Calu3 (cell line): ENCODE measurements around the gene POLR3A. TPM values are rescaled to one million over a fixed set of nuclear protein-coding genes. Genes with fewer than 3 reads are reported as not detected.

ENCODE experiments used
- BruUV-seq: library from RNA; stranded (reverse); fragments of 400-500 nt; replicated peaks from 2 replicates; lab custom pipeline; 2021; lab: Mats Ljungman, UMichigan
- CTCF ChIA-PET: fragments of 300-600 bp; sonication (Branson Sonifier 250); formaldehyde crosslinking; loops from one replicate; lab custom pipeline; 2022; ENCODE audit warnings: antibody characterized with exemption; lab: Charles Lee
- DNase-seq: peaks from one replicate; pipeline ENCODE4 v3.0.0; 2022
- H3K27ac Mint-ChIP-seq: one replicate; pipeline ENCODE4 v1.8.0; 2022; ENCODE audit warnings: mixed read lengths; ENCODE audit not compliant: unreplicated experiment
- H3K27me3 Mint-ChIP-seq: one replicate; pipeline ENCODE4 v1.8.0; 2022; ENCODE audit warnings: mixed read lengths; ENCODE audit not compliant: unreplicated experiment
- H3K36me3 Mint-ChIP-seq: one replicate; pipeline ENCODE4 v1.8.0; 2022; ENCODE audit warnings: mild to moderate bottlenecking, moderate library complexity, mixed read lengths; ENCODE audit not compliant: insufficient read depth, unreplicated experiment
- H3K4me1 Mint-ChIP-seq: one replicate; pipeline ENCODE4 v1.8.0; 2022; ENCODE audit warnings: mild to moderate bottlenecking, low read depth, mixed read lengths; ENCODE audit not compliant: unreplicated experiment
- H3K4me3 Mint-ChIP-seq: one replicate; pipeline ENCODE4 v1.8.0; 2022; ENCODE audit warnings: mild to moderate bottlenecking, low read depth, moderate library complexity, mixed read lengths; ENCODE audit not compliant: unreplicated experiment
- H3K9me3 Mint-ChIP-seq: one replicate; pipeline ENCODE4 v1.8.0; 2022; ENCODE audit warnings: low read depth, mixed read lengths; ENCODE audit not compliant: unreplicated experiment
- intact Hi-C: fragments of 100-400 bp; cut with micrococcal nuclease; formaldehyde crosslinking; loops from one replicate; pipeline ENCODE4 v1.10.0; 2022; ENCODE audit not compliant: unreplicated experiment
- total RNA-seq: library from RNA; stranded (reverse); gene quantifications from 2 replicates; pipeline ENCODE4 v1.2.3, GENCODE V29; 2022
- TF ChIP-seq, protein P1 (sequence below): fragments of 200-600 bp; IDR thresholded peaks from one replicate; pipeline ENCODE4 v1.8.0; 2022; ENCODE audit warnings: antibody characterized with exemption; ENCODE audit not compliant: unreplicated experiment

Gene POLR3A
- total RNA-seq, 1 experiment from 2014 or later, result 26.6 TPM

DNA sequence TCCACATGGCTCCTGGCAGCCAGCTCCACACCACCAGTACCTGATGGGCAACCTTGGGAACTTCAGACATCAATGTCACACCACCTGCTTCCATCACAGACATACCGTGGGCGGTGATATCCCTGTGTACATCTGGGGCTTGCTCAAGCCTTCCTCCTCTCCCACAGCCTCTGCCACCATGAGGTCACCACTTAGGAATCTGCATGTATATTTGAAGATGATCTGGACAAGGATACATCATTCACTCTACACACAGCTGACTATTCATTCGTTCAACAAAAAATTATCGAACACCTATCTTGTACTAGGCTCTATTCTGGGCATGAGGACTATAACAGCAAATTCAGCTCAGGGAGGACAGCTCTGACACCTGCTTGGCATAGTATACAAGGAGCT, 109.6 kb downstream of the POLR3A start:
- Mint-ChIP-seq H3K4me1 (peaks cover 34% of the 10 kb centered on the region), H3K27ac (no peak overlapping the region), H3K9me3 (no peaks in the 10 kb centered on the region), H3K4me3 (no peak overlapping the region), H3K36me3 (no peaks in the 10 kb centered on the region), H3K27me3 (no peaks in the 10 kb centered on the region)
- no peak for DNase-seq
- intact Hi-C loops, result no loop called here
- BruUV-seq, result no TSS peak
- CTCF ChIA-PET, result interaction anchor here (0.7 to 0.8 kb wide), 2 partner anchors 11 to 62 kb away, joined by 3 read pairs; no protein-coding TSS in a partner anchor
- TF ChIP-seq, protein P1, sequence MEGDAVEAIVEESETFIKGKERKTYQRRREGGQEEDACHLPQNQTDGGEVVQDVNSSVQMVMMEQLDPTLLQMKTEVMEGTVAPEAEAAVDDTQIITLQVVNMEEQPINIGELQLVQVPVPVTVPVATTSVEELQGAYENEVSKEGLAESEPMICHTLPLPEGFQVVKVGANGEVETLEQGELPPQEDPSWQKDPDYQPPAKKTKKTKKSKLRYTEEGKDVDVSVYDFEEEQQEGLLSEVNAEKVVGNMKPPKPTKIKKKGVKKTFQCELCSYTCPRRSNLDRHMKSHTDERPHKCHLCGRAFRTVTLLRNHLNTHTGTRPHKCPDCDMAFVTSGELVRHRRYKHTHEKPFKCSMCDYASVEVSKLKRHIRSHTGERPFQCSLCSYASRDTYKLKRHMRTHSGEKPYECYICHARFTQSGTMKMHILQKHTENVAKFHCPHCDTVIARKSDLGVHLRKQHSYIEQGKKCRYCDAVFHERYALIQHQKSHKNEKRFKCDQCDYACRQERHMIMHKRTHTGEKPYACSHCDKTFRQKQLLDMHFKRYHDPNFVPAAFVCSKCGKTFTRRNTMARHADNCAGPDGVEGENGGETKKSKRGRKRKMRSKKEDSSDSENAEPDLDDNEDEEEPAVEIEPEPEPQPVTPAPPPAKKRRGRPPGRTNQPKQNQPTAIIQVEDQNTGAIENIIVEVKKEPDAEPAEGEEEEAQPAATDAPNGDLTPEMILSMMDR, result no peak

Other genes with a start within 250 kb of the POLR3A start
- 46.0 and 51.0 TPM in 2 replicates for gene DLG5, start 102.8 kb downstream of the POLR3A start, total RNA-seq
- 1,787 and 1,941 TPM in 2 replicates for gene RPS24, start 4.3 kb upstream of the POLR3A start, total RNA-seq